A549 (cell line): ENCODE measurements around the gene HIVEP1.

Experiments
- BHLHE40 ChIP-seq: IDR thresholded peaks from 2 replicates; pipeline ENCODE4 v1.6.1; 2012; ENCODE audit warnings: low read depth, low read length, inconsistent platforms
- CEBPB ChIP-seq, 2 experiments: fragments of >200 bp in 1 of 2; sonication (Bioruptor Twin) in 1 of 2; formaldehyde crosslinking in 1 of 2; IDR thresholded peaks; 2 replicates each; pipeline ENCODE4 v1.6.1; 2012 to 2016
- CHD2 ChIP-seq: fragments of 150-350 bp; IDR thresholded peaks from 2 replicates; pipeline ENCODE4 v1.6.1; 2014; ENCODE audit warnings: low read length; ENCODE audit not compliant: partially characterized antibody
- CHD4 ChIP-seq: fragments of 200-600 bp; sonication (generic); IDR thresholded peaks from 2 replicates; pipeline ENCODE4 v1.6.1; 2016; ENCODE audit warnings: antibody characterized with exemption, mild to moderate bottlenecking, borderline replicate concordance
- EP300 ChIP-seq, 2 experiments: fragments of >200 bp; sonication (Bioruptor Twin); formaldehyde crosslinking; IDR thresholded peaks; 2 replicates in 1 of 2; 3 replicates in 1 of 2; pipeline ENCODE4 v1.6.1; 2016 to 2017
- ESRRA ChIP-seq: fragments of 150-350 bp; IDR thresholded peaks from 2 replicates; pipeline ENCODE4 v1.6.1; 2014; ENCODE audit warnings: mild to moderate bottlenecking, low read length, borderline replicate concordance
- MYC ChIP-seq: IDR thresholded peaks from 2 replicates; pipeline ENCODE4 v1.6.1; 2012; ENCODE audit warnings: mild to moderate bottlenecking, inconsistent platforms, low read length, improper control_type of control experiment, borderline replicate concordance
- POLR2A ChIP-seq: IDR thresholded peaks from 2 replicates; pipeline ENCODE4 v1.6.1; 2012; ENCODE audit warnings: mild to moderate bottlenecking, low read length
- TF ChIP-seq, protein P1 (sequence below): fragments of >200 bp; sonication (Bioruptor Twin); formaldehyde crosslinking; IDR thresholded peaks from 3 replicates; pipeline ENCODE4 v1.5.1; 2016

DNA sequence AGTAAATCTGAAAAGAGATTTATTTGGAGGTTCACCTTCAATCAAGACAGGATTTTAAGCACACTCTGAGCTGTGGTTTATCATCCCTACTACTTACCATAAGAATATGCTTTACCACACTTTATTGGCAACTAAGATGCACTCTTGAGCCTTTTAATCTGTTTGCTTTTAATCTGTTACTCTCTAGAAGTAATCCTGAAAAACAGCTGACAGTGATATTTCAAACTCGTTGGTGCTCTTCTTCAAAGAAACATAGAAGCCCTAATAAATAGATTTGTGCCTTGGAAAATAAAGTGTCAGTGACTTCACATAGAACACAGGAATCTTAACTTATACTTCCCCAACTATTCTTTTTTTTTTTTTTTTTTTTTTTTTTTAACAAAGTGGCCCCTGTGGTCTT is 102.9 kb downstream of the HIVEP1 start:
- TF ChIP-seq BHLHE40 (no peak), ESRRA (no peak), EP300 (IDR thresholded peaks at IDR 0.05) (no peak), CEBPB (IDR thresholded peaks at IDR 0.05) (no peak), CHD2 (no peak), MYC (no peak), POLR2A (no peak), CHD4 (no peak)
- TF ChIP-seq, protein P1, sequence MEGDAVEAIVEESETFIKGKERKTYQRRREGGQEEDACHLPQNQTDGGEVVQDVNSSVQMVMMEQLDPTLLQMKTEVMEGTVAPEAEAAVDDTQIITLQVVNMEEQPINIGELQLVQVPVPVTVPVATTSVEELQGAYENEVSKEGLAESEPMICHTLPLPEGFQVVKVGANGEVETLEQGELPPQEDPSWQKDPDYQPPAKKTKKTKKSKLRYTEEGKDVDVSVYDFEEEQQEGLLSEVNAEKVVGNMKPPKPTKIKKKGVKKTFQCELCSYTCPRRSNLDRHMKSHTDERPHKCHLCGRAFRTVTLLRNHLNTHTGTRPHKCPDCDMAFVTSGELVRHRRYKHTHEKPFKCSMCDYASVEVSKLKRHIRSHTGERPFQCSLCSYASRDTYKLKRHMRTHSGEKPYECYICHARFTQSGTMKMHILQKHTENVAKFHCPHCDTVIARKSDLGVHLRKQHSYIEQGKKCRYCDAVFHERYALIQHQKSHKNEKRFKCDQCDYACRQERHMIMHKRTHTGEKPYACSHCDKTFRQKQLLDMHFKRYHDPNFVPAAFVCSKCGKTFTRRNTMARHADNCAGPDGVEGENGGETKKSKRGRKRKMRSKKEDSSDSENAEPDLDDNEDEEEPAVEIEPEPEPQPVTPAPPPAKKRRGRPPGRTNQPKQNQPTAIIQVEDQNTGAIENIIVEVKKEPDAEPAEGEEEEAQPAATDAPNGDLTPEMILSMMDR, result no peak
